HTERT RPE-1 (cell line): Measurements from ENCODE around the gene F8.

Experiments
- in situ Hi-C: fragments of 300-500 bp; cut with MboI; formaldehyde crosslinking; loops from 4 replicates; pipeline ENCODE4 v1.14.3; 2020; ENCODE audit warnings: low sequenced_read_pairs

The F8 gene

DNA sequence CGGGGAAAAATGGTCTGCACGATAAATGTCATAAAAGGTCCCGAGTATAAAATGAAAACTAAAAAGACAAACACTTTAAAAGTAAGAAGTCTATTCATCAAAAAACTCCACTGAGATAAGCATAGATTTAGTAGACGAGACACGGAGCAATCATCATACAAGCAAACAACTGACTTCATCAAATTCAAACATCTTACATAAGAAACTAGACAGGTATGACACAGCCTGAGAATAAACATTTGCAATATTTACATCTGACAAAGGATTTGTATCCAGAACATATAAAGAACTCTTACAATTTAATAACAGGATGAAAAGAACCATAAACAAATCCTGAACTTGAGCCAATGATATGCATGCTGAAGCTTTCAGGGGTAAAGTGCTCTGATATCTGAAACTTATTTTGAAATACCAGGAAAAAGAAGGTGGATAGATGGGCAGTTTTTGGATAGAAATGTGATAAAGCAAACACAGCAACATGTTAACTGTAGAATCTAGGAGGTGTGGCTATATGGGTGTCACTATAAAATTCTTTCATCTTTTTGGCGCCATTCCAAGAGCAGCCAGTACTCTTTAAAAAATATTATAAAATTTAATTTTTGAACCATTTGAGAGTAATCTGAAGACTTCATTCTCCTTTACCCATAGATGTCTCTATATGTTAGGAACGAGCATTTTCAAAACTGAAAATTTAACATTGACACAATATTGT is 229.3 kb downstream of the F8 start:
- in situ Hi-C loops, result no loop called here

DNA sequence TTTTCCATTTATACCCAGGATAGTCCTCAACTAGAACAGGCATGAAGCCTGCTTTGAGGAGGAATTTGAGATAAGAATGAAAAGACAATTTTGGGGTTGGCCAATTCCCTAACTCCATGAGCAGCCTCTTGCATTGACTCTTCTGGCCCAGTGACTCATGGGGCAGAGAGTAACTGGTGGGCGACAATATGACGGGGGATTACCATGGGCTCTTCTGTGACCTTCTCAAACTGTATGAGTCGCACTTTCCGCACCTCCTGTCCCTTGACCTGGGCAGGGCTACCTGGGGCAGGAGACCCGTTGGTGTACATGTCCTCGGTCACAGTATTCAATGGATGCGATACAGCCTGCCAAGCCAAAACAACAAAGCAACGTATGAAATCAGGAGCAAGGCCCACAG is 230.6 kb downstream of the F8 start:
- in situ Hi-C loops, result no loop called here

DNA sequence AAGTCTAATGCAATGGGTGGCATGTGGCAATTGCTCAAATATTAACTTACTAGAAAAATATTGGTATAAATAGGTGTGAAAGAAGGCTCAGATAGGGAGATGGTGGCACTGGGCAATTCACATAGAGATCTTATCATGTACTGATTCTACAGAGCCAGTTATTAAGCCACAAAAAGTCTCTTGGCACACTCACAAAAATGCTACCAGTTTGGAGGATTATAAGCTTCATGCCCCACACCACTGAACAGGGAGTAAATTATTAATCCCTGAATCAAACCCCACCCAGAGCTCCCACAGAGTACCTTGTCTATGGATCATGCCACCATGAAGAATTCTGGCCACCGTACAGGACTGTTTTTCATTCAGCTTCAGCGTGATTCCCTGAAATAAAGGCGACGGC is 231.1 kb downstream of the F8 start:
- in situ Hi-C loops, result no loop called here
